Rectal smooth muscle tissue (tissue), 1 donor: ENCODE measurements around the gene SHC4.
A peak's percentile ranks its signal among the peaks of the same experiment; 100 is the strongest.

Source experiments
- H3K27ac ChIP-seq: one replicate; pipeline ENCODE4 v1.7.0; 2013; ENCODE audit warnings: low read depth, low read length, inconsistent platforms
- H3K27me3 ChIP-seq: one replicate; pipeline ENCODE4 v1.7.0; 2013; ENCODE audit warnings: low read length; ENCODE audit not compliant: control insufficient read depth, insufficient read depth
- H3K36me3 ChIP-seq: one replicate; pipeline ENCODE4 v1.7.0; 2013; ENCODE audit warnings: low read length; ENCODE audit not compliant: control insufficient read depth, insufficient read depth
- H3K4me1 ChIP-seq: one replicate; pipeline ENCODE4 v1.7.0; 2013; ENCODE audit warnings: low read length; ENCODE audit not compliant: control insufficient read depth, insufficient read depth
- H3K4me3 ChIP-seq: one replicate; pipeline ENCODE4 v1.7.0; 2013; ENCODE audit warnings: low read length
- H3K9ac ChIP-seq: one replicate; pipeline ENCODE4 v1.7.0; 2013; ENCODE audit warnings: low read length

SHC4 gene

DNA sequence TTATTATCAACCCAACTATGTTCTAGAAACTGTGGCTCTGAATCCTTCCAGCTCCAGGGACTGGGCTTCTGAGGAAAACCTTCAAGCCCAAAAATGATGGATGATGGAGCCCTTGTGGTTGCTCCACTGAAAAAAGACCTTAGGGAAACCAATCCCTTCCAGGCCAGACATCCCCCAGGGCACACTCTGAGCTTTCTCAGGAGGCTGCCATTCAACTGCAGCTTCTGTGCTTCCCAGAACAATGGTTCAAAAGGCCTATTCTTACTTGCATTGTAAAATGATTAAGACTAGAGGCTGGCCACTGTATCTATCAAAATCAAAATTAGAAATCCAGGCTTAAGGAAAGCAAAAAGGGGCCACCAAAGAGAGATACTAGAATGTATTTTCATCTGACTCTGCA is 58.5 kb downstream of the SHC4 start:
- no peaks in the 10 kb centered on the region for H3K27me3 ChIP-seq
- H3K36me3 ChIP-seq = no peaks in the 10 kb centered on the region
- no peak overlapping the region for H3K4me3 ChIP-seq
- no peak overlapping the region for H3K9ac ChIP-seq
- H3K4me1 ChIP-seq = no peaks in the 10 kb centered on the region
- H3K27ac ChIP-seq = no peak overlapping the region

DNA sequence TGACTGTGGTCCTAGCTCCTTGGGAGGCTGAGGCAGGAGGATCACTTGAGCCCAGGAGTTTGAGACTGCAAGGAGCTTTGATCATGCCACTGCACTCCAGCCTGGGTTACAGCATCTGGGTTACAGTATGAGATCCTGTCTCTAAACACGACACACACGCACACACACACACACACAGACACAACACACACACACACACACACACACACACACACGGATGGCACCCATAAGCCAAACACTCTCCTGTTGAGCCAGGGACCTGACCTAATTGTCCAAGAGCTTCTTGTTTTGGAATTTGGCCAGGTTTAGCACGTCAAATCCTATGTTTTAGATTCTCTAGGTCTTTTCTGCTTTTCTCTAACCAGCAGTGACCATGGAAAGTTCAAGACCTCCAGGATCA is 59.0 kb downstream of the SHC4 start:
- Histone ChIP-seq H3K4me3 (no peak overlapping the region), H3K27ac (no peak overlapping the region), H3K9ac (no peak overlapping the region)

DNA sequence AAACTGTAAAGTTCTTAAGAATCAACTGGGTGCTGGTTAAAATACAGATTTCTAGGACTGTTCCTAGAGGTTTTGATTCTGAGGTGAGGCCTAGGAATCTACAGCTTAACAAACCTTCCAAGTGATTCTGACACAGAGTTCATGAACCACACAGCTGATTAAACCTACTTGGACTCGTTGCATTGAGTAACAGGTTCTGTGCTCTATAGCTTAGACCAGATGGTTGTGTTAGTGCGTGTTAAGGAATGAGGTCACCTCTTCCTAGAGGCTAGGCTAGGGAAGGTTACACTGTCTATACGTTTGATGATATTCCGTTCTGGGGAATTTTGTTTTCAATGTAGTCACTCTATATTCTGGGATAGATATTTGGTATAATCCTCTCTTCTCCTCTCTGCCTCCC is 63.9 kb downstream of the SHC4 start:
- Histone ChIP-seq H3K4me3 (no peak overlapping the region), H3K4me1 (no peaks in the 10 kb centered on the region), H3K9ac (no peak overlapping the region), H3K27me3 (no peaks in the 10 kb centered on the region), H3K27ac (no peak overlapping the region), H3K36me3 (no peaks in the 10 kb centered on the region)

More for the DNA sequence above, 59.0 kb downstream of the SHC4 start:
- H3K4me1 ChIP-seq = no peaks in the 10 kb centered on the region
- no peaks in the 10 kb centered on the region for H3K27me3 ChIP-seq
- no peaks in the 10 kb centered on the region for H3K36me3 ChIP-seq

DNA sequence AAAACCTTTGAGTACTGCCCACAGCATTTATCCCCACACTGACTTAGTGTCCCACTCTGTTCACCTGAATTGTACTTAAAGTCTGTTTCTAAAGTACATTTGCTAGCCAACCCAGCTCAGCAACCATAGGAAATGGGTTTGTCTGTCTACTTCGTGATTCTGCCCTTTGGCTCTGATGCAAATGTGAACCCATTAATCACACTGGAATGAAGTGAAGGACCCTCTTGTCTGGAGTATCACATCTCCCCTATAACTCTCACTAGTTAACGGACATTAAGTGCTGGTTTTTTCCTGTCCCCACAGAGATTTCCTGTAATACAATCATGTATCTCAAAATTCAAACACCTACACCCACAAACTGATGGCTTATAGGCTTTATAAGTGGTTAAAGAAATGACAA is 65.3 kb downstream of the SHC4 start:
- H3K4me3 ChIP-seq = no peak overlapping the region
- H3K9ac ChIP-seq = no peak overlapping the region
- H3K4me1 ChIP-seq = no peaks in the 10 kb centered on the region
- H3K27me3 ChIP-seq = no peaks in the 10 kb centered on the region
- no peaks in the 10 kb centered on the region for H3K36me3 ChIP-seq
- H3K27ac ChIP-seq = peak overlapping the region; percentile 46

DNA sequence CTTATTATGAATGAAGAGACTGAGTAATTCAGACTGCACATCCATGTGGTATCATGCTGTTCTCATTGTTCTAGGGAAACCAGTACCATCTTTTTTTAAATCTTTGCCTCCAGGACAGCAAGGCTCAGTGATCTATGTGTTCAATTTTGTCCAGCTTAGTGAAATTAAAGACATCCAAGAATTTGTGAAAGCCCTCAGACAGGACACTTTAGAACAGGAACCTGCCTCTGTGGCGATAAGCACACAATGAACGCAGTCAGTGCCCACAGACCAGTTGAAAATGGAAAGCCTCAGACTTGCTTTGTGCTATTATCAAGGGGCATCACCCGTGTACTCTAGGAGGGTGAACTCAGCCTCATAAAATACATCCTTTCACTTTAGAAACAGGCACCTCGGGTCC is 65.7 kb downstream of the SHC4 start:
- no peaks in the 10 kb centered on the region for H3K4me1 ChIP-seq
- no peak overlapping the region for H3K9ac ChIP-seq
- no peaks in the 10 kb centered on the region for H3K27me3 ChIP-seq
- H3K4me3 ChIP-seq = no peak overlapping the region
- peak overlapping the region; percentile 46 for H3K27ac ChIP-seq
- no peaks in the 10 kb centered on the region for H3K36me3 ChIP-seq

DNA sequence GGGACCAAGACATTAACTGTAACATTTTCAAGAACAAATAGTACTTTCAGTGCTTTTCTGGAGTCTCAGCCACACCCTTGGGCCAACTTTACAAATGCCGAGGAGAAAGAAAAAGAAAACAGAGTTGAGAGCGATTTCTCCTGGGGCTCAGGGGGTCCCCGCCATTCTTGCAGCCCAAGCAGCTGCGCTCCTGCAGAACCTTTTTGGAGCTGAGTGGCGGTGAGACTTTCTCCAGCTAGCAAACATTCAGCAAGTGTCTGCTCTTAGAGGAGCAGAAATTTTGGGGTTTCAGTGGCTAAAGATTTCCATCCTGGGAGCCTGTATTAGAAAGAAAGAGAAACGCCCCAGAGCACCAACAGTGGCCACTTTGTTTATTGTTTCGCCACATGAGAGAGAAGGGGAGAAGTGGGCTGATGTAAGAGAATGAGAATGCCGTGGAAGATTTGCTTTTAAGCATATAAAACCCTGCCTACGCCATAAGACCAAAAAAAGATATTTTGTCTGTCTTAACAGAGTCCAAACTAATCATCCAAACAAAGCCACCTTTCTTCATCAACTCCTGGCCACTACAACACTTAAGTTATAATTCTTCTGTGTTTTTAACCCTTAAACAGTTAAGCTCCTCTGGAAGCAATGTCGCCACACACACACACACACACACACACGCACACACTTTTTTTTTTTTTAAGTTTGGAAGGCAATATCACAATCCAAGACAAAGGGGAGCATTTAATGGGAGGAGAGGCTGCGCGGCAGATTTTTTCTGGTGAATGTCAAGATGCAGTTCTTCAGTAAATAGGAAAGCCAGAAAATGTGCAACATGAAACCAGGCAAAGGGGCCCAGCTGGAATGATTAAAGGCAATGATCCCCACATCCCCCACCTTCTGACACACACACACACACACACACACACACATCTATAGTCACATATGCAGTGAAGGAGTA is 66.6 kb downstream of the SHC4 start:
- Histone ChIP-seq H3K4me1 (no peaks in the 10 kb centered on the region), H3K27me3 (no peaks in the 10 kb centered on the region), H3K9ac (no peak overlapping the region), H3K36me3 (no peaks in the 10 kb centered on the region), H3K4me3 (no peak overlapping the region), H3K27ac (peak overlapping the region; percentile 49)

DNA sequence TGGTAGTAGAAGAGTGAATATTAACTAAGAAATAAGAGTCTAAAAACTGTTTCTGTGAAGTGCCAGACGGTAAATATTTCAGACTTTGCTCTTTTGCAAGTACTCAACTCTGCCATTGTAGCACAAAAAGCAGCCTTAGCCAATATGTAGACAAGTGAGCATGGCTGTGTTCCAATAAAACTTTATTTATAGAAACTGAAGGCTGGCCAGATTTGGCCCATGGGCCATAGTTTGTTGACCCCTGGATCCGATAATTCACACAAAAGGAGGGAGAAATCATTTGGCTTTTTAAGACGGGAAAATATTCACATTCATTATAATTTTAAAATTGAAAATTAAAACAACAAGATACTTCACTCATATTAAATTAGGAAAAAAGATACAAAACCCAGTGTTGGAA is 70.4 kb downstream of the SHC4 start:
- Histone ChIP-seq H3K36me3 (no peaks in the 10 kb centered on the region), H3K4me3 (no peak overlapping the region), H3K27me3 (no peaks in the 10 kb centered on the region), H3K27ac (no peak overlapping the region), H3K4me1 (no peaks in the 10 kb centered on the region), H3K9ac (no peak overlapping the region)

DNA sequence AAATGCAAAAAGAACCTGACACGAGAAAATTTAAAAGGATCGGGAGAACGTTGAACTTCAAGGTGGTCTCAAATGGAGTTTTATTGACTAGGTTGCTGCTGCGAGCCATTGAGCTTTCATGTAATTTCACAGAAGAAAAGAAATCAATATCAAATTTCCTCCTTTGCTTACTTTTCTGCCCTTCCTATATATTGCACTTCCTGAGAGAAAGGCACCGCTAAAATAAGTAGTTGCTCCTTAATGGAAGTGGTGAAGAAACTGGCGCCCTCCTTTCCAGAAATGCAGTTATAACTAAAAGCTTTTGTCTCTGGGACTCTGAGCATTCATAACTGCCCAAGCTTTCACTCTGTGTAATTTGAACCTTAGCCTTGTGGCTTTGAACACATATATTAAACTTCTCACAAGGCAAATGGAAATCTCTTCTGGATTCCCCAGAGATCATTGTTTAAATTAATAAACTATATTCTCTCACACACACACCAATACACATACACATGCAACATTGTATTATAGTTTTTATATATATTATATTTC is 72.4 kb downstream of the SHC4 start:
- no peaks in the 10 kb centered on the region for H3K27me3 ChIP-seq
- H3K36me3 ChIP-seq = no peaks in the 10 kb centered on the region
- H3K9ac ChIP-seq = no peak overlapping the region
- H3K4me3 ChIP-seq = no peak overlapping the region
- no peaks in the 10 kb centered on the region for H3K4me1 ChIP-seq
- H3K27ac ChIP-seq = no peak overlapping the region

DNA sequence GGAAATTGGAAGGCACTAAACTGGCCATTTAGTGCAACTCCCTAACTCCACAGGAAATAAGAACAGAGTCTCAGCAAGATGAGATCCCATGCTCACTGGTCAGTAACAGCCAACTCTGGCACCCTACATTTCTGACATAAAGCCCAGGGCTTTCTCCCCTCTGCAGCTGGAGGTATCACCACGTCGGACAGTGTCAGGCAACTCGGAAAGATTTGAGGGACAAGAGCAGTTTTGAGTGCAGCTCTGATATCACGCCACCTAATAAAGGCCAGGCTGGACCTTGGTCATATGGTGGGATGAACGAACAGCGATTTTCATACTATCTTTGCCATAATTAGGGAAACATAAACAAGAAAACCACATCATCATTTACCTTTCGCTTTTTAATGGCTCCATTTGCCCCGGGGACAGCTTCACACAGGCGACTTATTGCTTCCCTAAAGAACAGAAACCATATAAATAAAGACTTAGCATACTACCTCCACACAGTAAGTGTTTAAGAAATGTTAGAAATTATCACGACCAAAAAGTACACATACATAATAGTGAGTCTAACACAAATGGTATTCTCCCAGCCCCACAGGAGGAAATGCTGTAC is 73.2 kb downstream of the SHC4 start:
- Histone ChIP-seq H3K27me3 (no peaks in the 10 kb centered on the region), H3K4me1 (no peaks in the 10 kb centered on the region), H3K9ac (no peak overlapping the region), H3K27ac (no peak overlapping the region), H3K36me3 (no peaks in the 10 kb centered on the region), H3K4me3 (no peak overlapping the region)

DNA sequence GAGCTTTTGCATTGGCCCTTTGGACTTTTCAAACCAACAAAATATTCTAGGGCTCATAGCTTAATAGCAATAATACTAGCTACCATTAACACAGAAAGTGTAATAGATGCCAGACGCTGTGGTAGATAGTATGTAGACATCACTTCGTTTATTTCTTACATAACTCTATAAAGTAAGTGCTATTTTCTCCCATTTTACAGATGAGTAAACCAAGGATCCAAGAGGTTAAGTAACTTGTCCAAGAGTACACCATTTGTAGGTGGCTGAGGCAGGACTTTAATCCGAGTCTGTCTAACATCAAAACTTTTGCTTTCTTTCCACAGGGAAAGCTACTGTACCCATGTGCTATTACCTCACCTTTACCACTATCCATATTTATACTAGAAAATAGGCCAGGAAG is 73.8 kb downstream of the SHC4 start:
- no peak overlapping the region for H3K9ac ChIP-seq

DNA sequence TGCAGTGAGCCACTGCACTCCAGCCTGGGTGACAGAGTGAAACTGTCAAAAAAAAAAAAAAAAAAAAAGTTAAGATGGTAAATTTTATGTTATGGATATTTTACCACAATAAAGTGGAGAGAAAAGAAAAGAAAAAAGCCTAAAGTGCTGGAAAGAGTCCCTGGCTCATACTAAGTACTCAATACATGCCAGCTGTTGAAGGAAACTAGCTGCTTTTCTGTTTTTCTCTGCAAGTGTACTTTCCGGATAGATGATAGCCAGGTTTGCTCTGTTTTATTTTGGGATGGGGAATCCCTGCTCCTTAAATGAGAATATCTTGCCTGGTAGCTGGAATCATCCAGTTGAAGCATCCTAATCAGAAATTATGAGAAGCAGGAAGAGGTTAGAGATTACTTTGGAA is 74.9 kb downstream of the SHC4 start:
- no peak overlapping the region for H3K9ac ChIP-seq
- H3K4me3 ChIP-seq = no peak overlapping the region
- no peaks in the 10 kb centered on the region for H3K27me3 ChIP-seq
- peak overlapping the region; percentile 40 for H3K27ac ChIP-seq
- H3K36me3 ChIP-seq = no peaks in the 10 kb centered on the region
- no peaks in the 10 kb centered on the region for H3K4me1 ChIP-seq

More for the DNA sequence above, 73.8 kb downstream of the SHC4 start:
- no peaks in the 10 kb centered on the region for H3K36me3 ChIP-seq
- H3K4me3 ChIP-seq = no peak overlapping the region
- no peaks in the 10 kb centered on the region for H3K27me3 ChIP-seq
- no peak overlapping the region for H3K27ac ChIP-seq
- no peaks in the 10 kb centered on the region for H3K4me1 ChIP-seq

DNA sequence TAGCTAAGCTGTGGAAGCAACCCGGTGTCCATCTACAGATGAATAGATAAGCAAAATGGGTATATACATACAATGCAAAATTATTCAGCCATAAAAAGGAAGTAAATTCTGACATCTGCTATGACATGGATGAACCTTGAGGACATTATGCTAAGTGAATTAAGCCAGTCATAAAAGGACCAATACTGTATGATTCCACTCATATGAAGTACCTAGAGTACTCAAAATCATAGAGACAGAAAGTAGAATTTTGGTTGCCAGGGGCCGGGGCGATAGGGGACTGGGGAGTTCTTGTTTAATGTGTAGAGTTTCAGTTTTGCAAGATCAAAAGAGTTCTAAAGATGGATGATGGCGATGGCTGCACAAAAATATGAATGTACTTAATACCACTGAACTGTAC is 75.5 kb downstream of the SHC4 start:
- Histone ChIP-seq H3K4me3 (no peak overlapping the region), H3K9ac (no peak overlapping the region), H3K27ac (no peak overlapping the region), H3K4me1 (no peaks in the 10 kb centered on the region), H3K36me3 (no peaks in the 10 kb centered on the region), H3K27me3 (no peaks in the 10 kb centered on the region)
